ENCODE data around the gene STK38.

Gene STK38

GRCh38 chr6:36563237-36563927 is 16.1 kb upstream of the STK38 start:
- no peak for DNase-seq

- DNase-seq, result no peak
Measured at GRCh38 chr6:36560822-36561221, 13.5 kb upstream of the STK38 start.

GRCh38 chr6:36559011-36559793 is 11.9 kb upstream of the STK38 start:
- no peak for DNase-seq

- DNase-seq, result no peak
Measured at GRCh38 chr6:36556281-36556680, 9.0 kb upstream of the STK38 start.

- DNase-seq, result no peak
Measured at GRCh38 chr6:36555750-36556252, 8.5 kb upstream of the STK38 start.

- no peak for DNase-seq
Measured at GRCh38 chr6:36550473-36551000, 3.3 kb upstream of the STK38 start.

GRCh38 chr6:36548401-36548743 is 1.1 kb upstream of the STK38 start:
- DNase-seq, result no peak

GRCh38 chr6:36547646-36548400 is 544 bp upstream of the STK38 start:
- DNase-seq, result peak in 1 of 2 donors; percentile 25

GRCh38 chr6:36546308-36546919 is 865 bp downstream of the STK38 start:
- peak in 1 of 2 donors; percentile 33 for DNase-seq

- DNase-seq, result no peak
Measured at GRCh38 chr6:36545767-36546307, 1.4 kb downstream of the STK38 start.

- DNase-seq, result peak; percentile 64 to 77
Measured at GRCh38 chr6:36544228-36544627, 3.1 kb downstream of the STK38 start.

GRCh38 chr6:36542041-36542440 is 5.2 kb downstream of the STK38 start:
- no peak for DNase-seq

GRCh38 chr6:36539814-36540568 is 7.3 kb downstream of the STK38 start:
- peak in 1 of 2 donors; percentile 43 for DNase-seq

GRCh38 chr6:36536873-36537547 is 10.3 kb downstream of the STK38 start:
- DNase-seq, result no peak

GRCh38 chr6:36533321-36533720 is 14.0 kb downstream of the STK38 start:
- DNase-seq, result no peak

GRCh38 chr6:36526066-36526465 is 21.2 kb downstream of the STK38 start:
- no peak for DNase-seq

- DNase-seq, result no peak
Measured at GRCh38 chr6:36525346-36525745, 21.9 kb downstream of the STK38 start.

- DNase-seq, result no peak
Measured at GRCh38 chr6:36524871-36525270, 22.4 kb downstream of the STK38 start.

GRCh38 chr6:36523936-36524499 is 23.3 kb downstream of the STK38 start:
- no peak for DNase-seq

- no peak for DNase-seq
Measured at GRCh38 chr6:36523451-36523850, 23.8 kb downstream of the STK38 start.

GRCh38 chr6:36519352-36519751 is 27.9 kb downstream of the STK38 start:
- DNase-seq, result no peak

All from CD4-positive, alpha-beta T cell treated with Interleukin-4 for 1 hour (primary cell).